Hepatocyte (in vitro differentiated cells): ENCODE measurements around the gene ZBTB38. TPM values are rescaled to one million over a fixed set of nuclear protein-coding genes. Genes with fewer than 3 reads are reported as not detected.
A peak's percentile ranks its signal among the peaks of the same experiment; 100 is the strongest.

Experiments
- DNase-seq: peaks from one replicate; pipeline ENCODE4 v3.0.0-alpha.2; 2016; ENCODE audit warnings: low spot score
- H2AFZ ChIP-seq: fragments of 200-600 bp; sonication (generic); 2 replicates; pipeline ENCODE4 v1.6.0; 2016; ENCODE audit warnings: antibody characterized with exemption, mild to moderate bottlenecking
- H3K27ac ChIP-seq: fragments of 200-600 bp; sonication (generic); 2 replicates; pipeline ENCODE4 v1.5.1; 2016; ENCODE audit warnings: mild to moderate bottlenecking
- H3K27me3 ChIP-seq: fragments of 200-600 bp; sonication (generic); 2 replicates; pipeline ENCODE4 v1.6.1; 2016
- H3K36me3 ChIP-seq: fragments of 200-600 bp; sonication (generic); replicated peaks from 2 replicates; pipeline ENCODE4 v1.5.1; 2016; ENCODE audit warnings: low read depth; ENCODE audit not compliant: insufficient read depth
- H3K4me1 ChIP-seq: fragments of 200-600 bp; sonication (generic); 2 replicates; pipeline ENCODE4 v1.5.1; 2016; ENCODE audit warnings: mild to moderate bottlenecking, moderate library complexity; ENCODE audit not compliant: insufficient read depth
- H3K4me2 ChIP-seq: fragments of 200-600 bp; sonication (generic); 2 replicates; pipeline ENCODE4 v1.6.0; 2016
- H3K4me3 ChIP-seq: fragments of 200-600 bp; sonication (generic); 2 replicates; pipeline ENCODE4 v1.5.1; 2016; ENCODE audit warnings: mild to moderate bottlenecking
- H3K79me2 ChIP-seq: fragments of 200-600 bp; sonication (generic); 2 replicates; pipeline ENCODE4 v1.6.0; 2017; ENCODE audit warnings: mild to moderate bottlenecking
- H3K9me2 ChIP-seq: fragments of 200-600 bp; sonication (generic); replicated peaks from 2 replicates; pipeline ENCODE4 v1.6.0; 2017; ENCODE audit warnings: mild to moderate bottlenecking; ENCODE audit not compliant: insufficient read depth
- H3K9me3 ChIP-seq: fragments of 200-600 bp; sonication (generic); 2 replicates; pipeline ENCODE4 v1.5.1; 2016; ENCODE audit warnings: low read depth, mild to moderate bottlenecking
- H4K20me1 ChIP-seq: fragments of 200-600 bp; sonication (generic); 2 replicates; pipeline ENCODE4 v1.6.0; 2016; ENCODE audit warnings: mild to moderate bottlenecking; ENCODE audit not compliant: insufficient read depth, poor library complexity, severe bottlenecking
- CTCF ChIP-seq: fragments of 200-600 bp; sonication (generic); IDR thresholded peaks from 2 replicates; pipeline ENCODE4 v1.5.1; 2016; ENCODE audit warnings: antibody characterized with exemption, mild to moderate bottlenecking; ENCODE audit not compliant: poor library complexity
- EZH2 ChIP-seq: fragments of 200-600 bp; sonication (generic); IDR thresholded peaks from 2 replicates; pipeline ENCODE4 v1.6.1; 2016; ENCODE audit warnings: antibody characterized with exemption, mild to moderate bottlenecking, borderline replicate concordance
- EZH2phosphoT487 ChIP-seq: fragments of 200-600 bp; sonication (generic); IDR thresholded peaks from one replicate; pipeline ENCODE4 v1.6.1; 2018; ENCODE audit warnings: antibody characterized with exemption, mild to moderate bottlenecking, low read depth, moderate library complexity; ENCODE audit not compliant: unreplicated experiment, severe bottlenecking
- WGBS: methylation state at CpG from one replicate; pipeline ENCODE4 v1.1.6; 2016; ENCODE audit warnings: low lambda C conversion rate; ENCODE audit errors: missing lambda C conversion rate; 5-methylcytosine and 5-hydroxymethylcytosine counted together
- polyA plus RNA-seq: library from polyadenylated mRNA; unstranded; fragments of >200 nt; fragmentation: Nextera tagmentation; extraction: Ambion mirVana; gene quantifications from 2 replicates; pipeline ENCODE4 v1.2.1, GENCODE V29; 2016
- total RNA-seq: library from RNA; depleted of rRNA; stranded (reverse); fragments of >200 nt; gene quantifications from 2 replicates; pipeline ENCODE4 v1.2.3, GENCODE V29; 2014

ZBTB38 gene
- total and polyA plus RNA-seq, 2 experiments from 2014 or later: 31.6 to 122 TPM

- Histone ChIP-seq H3K79me2 (no peaks in the 10 kb centered on the region), H3K9me2 (no peaks in the 10 kb centered on the region), H3K27me3 (no peaks in the 10 kb centered on the region), H3K4me2 (no peak overlapping the region), H3K27ac (no peak overlapping the region), H3K4me1 (peaks cover 17% of the 10 kb centered on the region), H3K4me3 (no peak overlapping the region), H3K36me3 (peaks cover 8% of the 10 kb centered on the region), H4K20me1 (no peaks in the 10 kb centered on the region), H2AFZ (no peak overlapping the region), H3K9me3 (no peaks in the 10 kb centered on the region)
- no peak for DNase-seq
- WGBS: 90% methylated on average over 3 of the region's 3 CpGs
- no peak for TF ChIP-seq CTCF
- TF ChIP-seq EZH2phosphoT487: no peak
- TF ChIP-seq EZH2: no peak
Measured at GRCh38 chr3:141394560-141394959, 26.3 kb downstream of the ZBTB38 start.

- H3K4me3 ChIP-seq: no peak overlapping the region
- peaks cover 17% of the 10 kb centered on the region for H3K4me1 ChIP-seq
- H3K79me2 ChIP-seq: no peaks in the 10 kb centered on the region
- no peak for DNase-seq
- H3K9me3 ChIP-seq: no peaks in the 10 kb centered on the region
- 96% methylated on average over 5 of the region's 5 CpGs for WGBS
- no peaks in the 10 kb centered on the region for H3K27me3 ChIP-seq
- TF ChIP-seq EZH2phosphoT487: no peak
- no peak for TF ChIP-seq CTCF
- TF ChIP-seq EZH2: no peak
- no peak overlapping the region for H3K27ac ChIP-seq
- H3K9me2 ChIP-seq: no peaks in the 10 kb centered on the region
- H3K36me3 ChIP-seq: peaks cover 8% of the 10 kb centered on the region
- H3K4me2 ChIP-seq: no peak overlapping the region
- no peaks in the 10 kb centered on the region for H4K20me1 ChIP-seq
- no peak overlapping the region for H2AFZ ChIP-seq
Measured at GRCh38 chr3:141395005-141395589, 26.8 kb downstream of the ZBTB38 start.

GRCh38 chr3:141397996-141398395 is 29.7 kb downstream of the ZBTB38 start:
- H3K27me3 ChIP-seq: no peaks in the 10 kb centered on the region
- H3K4me2 ChIP-seq: no peak overlapping the region
- H3K36me3 ChIP-seq: peaks cover 8% of the 10 kb centered on the region
- H3K9me3 ChIP-seq: no peaks in the 10 kb centered on the region
- H4K20me1 ChIP-seq: no peaks in the 10 kb centered on the region
- no peaks in the 10 kb centered on the region for H3K9me2 ChIP-seq
- H3K4me1 ChIP-seq: peaks cover 16% of the 10 kb centered on the region
- no peak overlapping the region for H3K27ac ChIP-seq
- H3K79me2 ChIP-seq: peaks cover 8% of the 10 kb centered on the region
- TF ChIP-seq CTCF (no peak), EZH2phosphoT487 (no peak), EZH2 (no peak)
- DNase-seq: no peak
- WGBS: 96% methylated on average over 5 of the region's 5 CpGs
- no peak overlapping the region for H2AFZ ChIP-seq
- H3K4me3 ChIP-seq: no peak overlapping the region

- peak overlapping the region; percentile 91 for H3K27ac ChIP-seq
- TF ChIP-seq CTCF (no peak), EZH2phosphoT487 (no peak), EZH2 (no peak)
- H3K9me3 ChIP-seq: no peaks in the 10 kb centered on the region
- DNase-seq: no peak
- H3K4me3 ChIP-seq: no peak overlapping the region
- no peaks in the 10 kb centered on the region for H4K20me1 ChIP-seq
- peaks cover 20% of the 10 kb centered on the region for H3K79me2 ChIP-seq
- peaks cover 14% of the 10 kb centered on the region for H3K4me1 ChIP-seq
- no peak overlapping the region for H2AFZ ChIP-seq
- no peaks in the 10 kb centered on the region for H3K27me3 ChIP-seq
- no peaks in the 10 kb centered on the region for H3K9me2 ChIP-seq
- peaks cover 8% of the 10 kb centered on the region for H3K36me3 ChIP-seq
- 47% methylated on average over 2 of the region's 2 CpGs for WGBS
- no peak overlapping the region for H3K4me2 ChIP-seq
Measured at GRCh38 chr3:141399200-141399599, 30.9 kb downstream of the ZBTB38 start.
